WTC11 (cell line): ENCODE measurements around the gene PAN2. TPM values are rescaled to one million over a fixed set of nuclear protein-coding genes. Genes with fewer than 3 reads are reported as not detected.

Experiments
- ATF1 ChIP-seq: sonication (generic); formaldehyde crosslinking; IDR thresholded peaks from 2 replicates; pipeline ENCODE4 v1.8.1; 2023; ENCODE audit warnings: mild to moderate bottlenecking, moderate library complexity, missing genetic modification reagents
- ETV6 ChIP-seq: sonication (generic); formaldehyde crosslinking; IDR thresholded peaks from 2 replicates; pipeline ENCODE4 v1.8.1; 2022; ENCODE audit warnings: mild to moderate bottlenecking, missing genetic modification reagents
- JUN ChIP-seq: sonication (generic); formaldehyde crosslinking; IDR thresholded peaks from 2 replicates; pipeline ENCODE4 v1.8.0; 2023; ENCODE audit warnings: mild to moderate bottlenecking, missing genetic modification reagents
- MYBL2 ChIP-seq: sonication (generic); formaldehyde crosslinking; IDR thresholded peaks from 2 replicates; pipeline ENCODE4 v1.8.1; 2023; ENCODE audit warnings: mild to moderate bottlenecking, moderate library complexity, missing genetic modification reagents
- NR2C2 ChIP-seq: sonication (generic); formaldehyde crosslinking; IDR thresholded peaks from 2 replicates; pipeline ENCODE4 v1.8.0; 2022; ENCODE audit warnings: mild to moderate bottlenecking, missing genetic modification reagents
- OVOL2 ChIP-seq: fragments of 250-450 bp; sonication (Bioruptor Pico); IDR thresholded peaks from 2 replicates; pipeline ENCODE4 v1.9.0; 2021; ENCODE audit warnings: mild to moderate bottlenecking, borderline replicate concordance
- SMAD3 ChIP-seq: sonication (generic); formaldehyde crosslinking; IDR thresholded peaks from 2 replicates; pipeline ENCODE4 v1.8.0; 2022; ENCODE audit warnings: missing genetic modification reagents, mild to moderate bottlenecking, borderline replicate concordance
- TEAD1 ChIP-seq: sonication (generic); formaldehyde crosslinking; IDR thresholded peaks from 2 replicates; pipeline ENCODE4 v1.8.0; 2022; ENCODE audit warnings: mild to moderate bottlenecking, missing genetic modification reagents
- ZNF263 ChIP-seq: sonication (generic); formaldehyde crosslinking; IDR thresholded peaks from 2 replicates; pipeline ENCODE4 v1.8.1; 2022; ENCODE audit warnings: low read depth, mild to moderate bottlenecking, moderate library complexity, missing genetic modification reagents
- ZNF317 ChIP-seq: sonication (generic); formaldehyde crosslinking; IDR thresholded peaks from 2 replicates; pipeline ENCODE4 v1.8.1; 2023; ENCODE audit warnings: low read depth, mild to moderate bottlenecking, moderate library complexity, missing genetic modification reagents, borderline replicate concordance
- ZNF396 ChIP-seq: fragments of 250-450 bp; sonication (Bioruptor Pico); IDR thresholded peaks from 2 replicates; pipeline ENCODE4 v1.8.0; 2021; ENCODE audit warnings: mild to moderate bottlenecking, moderate library complexity, borderline replicate concordance
- total RNA-seq: library from RNA; stranded (reverse); gene quantifications from 3 replicates; pipeline ENCODE4 v1.2.3, GENCODE V29; 2021
- TF ChIP-seq, protein P1 (sequence below): sonication (generic); formaldehyde crosslinking; conservative IDR thresholded peaks from 2 replicates; pipeline ENCODE4 v1.8.1; 2023; ENCODE audit warnings: mild to moderate bottlenecking, low read depth, missing genetic modification reagents, moderate library complexity
- TF ChIP-seq, protein P2 (sequence below): sonication (generic); formaldehyde crosslinking; IDR thresholded peaks from 2 replicates; pipeline ENCODE4 v1.8.1; 2022; ENCODE audit warnings: low read depth, missing genetic modification reagents, borderline replicate concordance
- TF ChIP-seq, protein P3 (sequence below): sonication (generic); formaldehyde crosslinking; IDR thresholded peaks from 2 replicates; pipeline ENCODE4 v1.8.0; 2022; ENCODE audit warnings: missing genetic modification reagents
- TF ChIP-seq, protein P4 (sequence below): sonication (generic); formaldehyde crosslinking; IDR thresholded peaks from 2 replicates; pipeline ENCODE4 v1.8.1; 2022; ENCODE audit warnings: mild to moderate bottlenecking, moderate library complexity, missing genetic modification reagents
- TF ChIP-seq, protein P5 (sequence below): fragments of 250-450 bp; sonication (Bioruptor Pico); IDR thresholded peaks from 2 replicates; pipeline ENCODE4 v1.9.0; 2021; ENCODE audit warnings: mild to moderate bottlenecking
- TF ChIP-seq, protein P6 (sequence below): fragments of 250-450 bp; sonication (Bioruptor Pico); IDR thresholded peaks from 2 replicates; pipeline ENCODE4 v1.9.0; 2021; ENCODE audit warnings: moderate library complexity, mild to moderate bottlenecking, inconsistent platforms, borderline replicate concordance
- TF ChIP-seq, protein P7 (sequence below): fragments of 250-450 bp; sonication (Bioruptor Pico); IDR thresholded peaks from 2 replicates; pipeline ENCODE4 v1.8.0; 2021; ENCODE audit warnings: mild to moderate bottlenecking
- TF ChIP-seq, protein P8 (sequence below): sonication (generic); formaldehyde crosslinking; IDR thresholded peaks from 2 replicates; pipeline ENCODE4 v1.8.1; 2023; ENCODE audit warnings: mild to moderate bottlenecking, missing genetic modification reagents

PAN2 gene
- total RNA-seq, 1 experiment from 2014 or later = 46.7 TPM

DNA sequence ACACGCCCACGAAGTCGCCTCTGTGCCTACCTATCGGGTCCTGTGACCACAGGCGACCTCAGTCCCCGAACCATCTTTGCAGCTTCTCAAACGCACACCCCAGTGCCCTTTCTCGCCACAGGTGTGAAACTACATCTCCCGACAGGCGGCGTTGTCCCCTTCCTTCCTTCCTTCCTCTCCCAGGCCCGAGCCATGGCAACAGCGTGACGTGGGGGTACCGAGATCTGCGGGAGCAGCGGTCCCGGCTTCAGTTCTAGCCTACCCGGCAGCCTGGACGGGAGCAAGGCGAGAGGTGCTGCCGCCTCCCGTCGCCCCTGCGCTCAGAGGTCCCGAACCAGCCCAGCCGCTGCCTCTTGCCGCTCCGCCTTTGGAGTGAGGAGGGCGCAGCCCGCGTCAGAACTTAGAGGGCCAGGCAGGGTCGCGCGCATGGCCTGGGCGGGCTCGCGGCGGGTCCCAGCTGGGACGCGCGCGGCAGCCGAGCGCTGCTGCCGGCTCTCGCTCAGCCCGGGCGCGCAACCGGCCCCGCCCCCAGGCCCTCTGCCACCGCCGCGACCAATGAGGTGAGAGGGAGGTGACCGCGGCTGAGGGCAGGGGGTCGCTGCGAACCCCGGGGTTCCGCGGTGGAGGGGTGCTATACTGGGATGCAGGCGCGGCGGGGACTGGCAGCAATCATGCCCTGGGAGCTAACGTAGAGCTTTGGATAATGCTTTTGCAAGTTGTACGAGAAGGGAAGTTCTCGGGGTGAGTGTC is 66.9 kb downstream of the PAN2 start, which contains the start of gene COQ10A (continued):
- TF ChIP-seq, protein P1, sequence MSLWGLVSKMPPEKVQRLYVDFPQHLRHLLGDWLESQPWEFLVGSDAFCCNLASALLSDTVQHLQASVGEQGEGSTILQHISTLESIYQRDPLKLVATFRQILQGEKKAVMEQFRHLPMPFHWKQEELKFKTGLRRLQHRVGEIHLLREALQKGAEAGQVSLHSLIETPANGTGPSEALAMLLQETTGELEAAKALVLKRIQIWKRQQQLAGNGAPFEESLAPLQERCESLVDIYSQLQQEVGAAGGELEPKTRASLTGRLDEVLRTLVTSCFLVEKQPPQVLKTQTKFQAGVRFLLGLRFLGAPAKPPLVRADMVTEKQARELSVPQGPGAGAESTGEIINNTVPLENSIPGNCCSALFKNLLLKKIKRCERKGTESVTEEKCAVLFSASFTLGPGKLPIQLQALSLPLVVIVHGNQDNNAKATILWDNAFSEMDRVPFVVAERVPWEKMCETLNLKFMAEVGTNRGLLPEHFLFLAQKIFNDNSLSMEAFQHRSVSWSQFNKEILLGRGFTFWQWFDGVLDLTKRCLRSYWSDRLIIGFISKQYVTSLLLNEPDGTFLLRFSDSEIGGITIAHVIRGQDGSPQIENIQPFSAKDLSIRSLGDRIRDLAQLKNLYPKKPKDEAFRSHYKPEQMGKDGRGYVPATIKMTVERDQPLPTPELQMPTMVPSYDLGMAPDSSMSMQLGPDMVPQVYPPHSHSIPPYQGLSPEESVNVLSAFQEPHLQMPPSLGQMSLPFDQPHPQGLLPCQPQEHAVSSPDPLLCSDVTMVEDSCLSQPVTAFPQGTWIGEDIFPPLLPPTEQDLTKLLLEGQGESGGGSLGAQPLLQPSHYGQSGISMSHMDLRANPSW (CRISPR knock-in tag) = no peak
- TF ChIP-seq, protein P2, sequence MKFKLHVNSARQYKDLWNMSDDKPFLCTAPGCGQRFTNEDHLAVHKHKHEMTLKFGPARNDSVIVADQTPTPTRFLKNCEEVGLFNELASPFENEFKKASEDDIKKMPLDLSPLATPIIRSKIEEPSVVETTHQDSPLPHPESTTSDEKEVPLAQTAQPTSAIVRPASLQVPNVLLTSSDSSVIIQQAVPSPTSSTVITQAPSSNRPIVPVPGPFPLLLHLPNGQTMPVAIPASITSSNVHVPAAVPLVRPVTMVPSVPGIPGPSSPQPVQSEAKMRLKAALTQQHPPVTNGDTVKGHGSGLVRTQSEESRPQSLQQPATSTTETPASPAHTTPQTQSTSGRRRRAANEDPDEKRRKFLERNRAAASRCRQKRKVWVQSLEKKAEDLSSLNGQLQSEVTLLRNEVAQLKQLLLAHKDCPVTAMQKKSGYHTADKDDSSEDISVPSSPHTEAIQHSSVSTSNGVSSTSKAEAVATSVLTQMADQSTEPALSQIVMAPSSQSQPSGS (CRISPR knock-in tag) = no peak
- TF ChIP-seq ZNF317 (CRISPR knock-in tag) (no peak), OVOL2 (CRISPR knock-in tag) (no peak), ETV6 (CRISPR knock-in tag) (peak; percentile 95), ZNF396 (CRISPR knock-in tag) (no peak), TEAD1 (peak; percentile 63), ATF1 (CRISPR knock-in tag) (no peak), JUN (CRISPR knock-in tag) (no peak), SMAD3 (peak; percentile 88; the same call in 1 of the 2 replicates), MYBL2 (CRISPR knock-in tag) (peak; percentile 6; the same call in 1 of the 2 replicates), ZNF263 (CRISPR knock-in tag) (no peak), NR2C2 (CRISPR knock-in tag) (no peak)
- TF ChIP-seq, protein P3, sequence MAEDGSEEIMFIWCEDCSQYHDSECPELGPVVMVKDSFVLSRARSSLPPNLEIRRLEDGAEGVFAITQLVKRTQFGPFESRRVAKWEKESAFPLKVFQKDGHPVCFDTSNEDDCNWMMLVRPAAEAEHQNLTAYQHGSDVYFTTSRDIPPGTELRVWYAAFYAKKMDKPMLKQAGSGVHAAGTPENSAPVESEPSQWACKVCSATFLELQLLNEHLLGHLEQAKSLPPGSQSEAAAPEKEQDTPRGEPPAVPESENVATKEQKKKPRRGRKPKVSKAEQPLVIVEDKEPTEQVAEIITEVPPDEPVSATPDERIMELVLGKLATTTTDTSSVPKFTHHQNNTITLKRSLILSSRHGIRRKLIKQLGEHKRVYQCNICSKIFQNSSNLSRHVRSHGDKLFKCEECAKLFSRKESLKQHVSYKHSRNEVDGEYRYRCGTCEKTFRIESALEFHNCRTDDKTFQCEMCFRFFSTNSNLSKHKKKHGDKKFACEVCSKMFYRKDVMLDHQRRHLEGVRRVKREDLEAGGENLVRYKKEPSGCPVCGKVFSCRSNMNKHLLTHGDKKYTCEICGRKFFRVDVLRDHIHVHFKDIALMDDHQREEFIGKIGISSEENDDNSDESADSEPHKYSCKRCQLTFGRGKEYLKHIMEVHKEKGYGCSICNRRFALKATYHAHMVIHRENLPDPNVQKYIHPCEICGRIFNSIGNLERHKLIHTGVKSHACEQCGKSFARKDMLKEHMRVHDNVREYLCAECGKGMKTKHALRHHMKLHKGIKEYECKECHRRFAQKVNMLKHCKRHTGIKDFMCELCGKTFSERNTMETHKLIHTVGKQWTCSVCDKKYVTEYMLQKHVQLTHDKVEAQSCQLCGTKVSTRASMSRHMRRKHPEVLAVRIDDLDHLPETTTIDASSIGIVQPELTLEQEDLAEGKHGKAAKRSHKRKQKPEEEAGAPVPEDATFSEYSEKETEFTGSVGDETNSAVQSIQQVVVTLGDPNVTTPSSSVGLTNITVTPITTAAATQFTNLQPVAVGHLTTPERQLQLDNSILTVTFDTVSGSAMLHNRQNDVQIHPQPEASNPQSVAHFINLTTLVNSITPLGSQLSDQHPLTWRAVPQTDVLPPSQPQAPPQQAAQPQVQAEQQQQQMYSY (CRISPR knock-in tag) = no peak
- TF ChIP-seq, protein P4, sequence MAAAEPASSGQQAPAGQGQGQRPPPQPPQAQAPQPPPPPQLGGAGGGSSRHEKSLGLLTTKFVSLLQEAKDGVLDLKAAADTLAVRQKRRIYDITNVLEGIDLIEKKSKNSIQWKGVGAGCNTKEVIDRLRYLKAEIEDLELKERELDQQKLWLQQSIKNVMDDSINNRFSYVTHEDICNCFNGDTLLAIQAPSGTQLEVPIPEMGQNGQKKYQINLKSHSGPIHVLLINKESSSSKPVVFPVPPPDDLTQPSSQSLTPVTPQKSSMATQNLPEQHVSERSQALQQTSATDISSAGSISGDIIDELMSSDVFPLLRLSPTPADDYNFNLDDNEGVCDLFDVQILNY (CRISPR knock-in tag) = peak; percentile 86
- TF ChIP-seq, protein P5, sequence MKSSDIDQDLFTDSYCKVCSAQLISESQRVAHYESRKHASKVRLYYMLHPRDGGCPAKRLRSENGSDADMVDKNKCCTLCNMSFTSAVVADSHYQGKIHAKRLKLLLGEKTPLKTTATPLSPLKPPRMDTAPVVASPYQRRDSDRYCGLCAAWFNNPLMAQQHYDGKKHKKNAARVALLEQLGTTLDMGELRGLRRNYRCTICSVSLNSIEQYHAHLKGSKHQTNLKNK (CRISPR knock-in tag) = no peak
- TF ChIP-seq, protein P6, sequence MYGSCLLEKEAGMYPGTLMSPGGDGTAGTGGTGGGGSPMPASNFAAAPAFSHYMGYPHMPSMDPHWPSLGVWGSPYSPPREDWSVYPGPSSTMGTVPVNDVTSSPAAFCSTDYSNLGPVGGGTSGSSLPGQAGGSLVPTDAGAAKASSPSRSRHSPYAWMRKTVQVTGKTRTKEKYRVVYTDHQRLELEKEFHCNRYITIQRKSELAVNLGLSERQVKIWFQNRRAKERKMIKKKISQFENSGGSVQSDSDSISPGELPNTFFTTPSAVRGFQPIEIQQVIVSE (CRISPR knock-in tag) = no peak
- TF ChIP-seq, protein P7, sequence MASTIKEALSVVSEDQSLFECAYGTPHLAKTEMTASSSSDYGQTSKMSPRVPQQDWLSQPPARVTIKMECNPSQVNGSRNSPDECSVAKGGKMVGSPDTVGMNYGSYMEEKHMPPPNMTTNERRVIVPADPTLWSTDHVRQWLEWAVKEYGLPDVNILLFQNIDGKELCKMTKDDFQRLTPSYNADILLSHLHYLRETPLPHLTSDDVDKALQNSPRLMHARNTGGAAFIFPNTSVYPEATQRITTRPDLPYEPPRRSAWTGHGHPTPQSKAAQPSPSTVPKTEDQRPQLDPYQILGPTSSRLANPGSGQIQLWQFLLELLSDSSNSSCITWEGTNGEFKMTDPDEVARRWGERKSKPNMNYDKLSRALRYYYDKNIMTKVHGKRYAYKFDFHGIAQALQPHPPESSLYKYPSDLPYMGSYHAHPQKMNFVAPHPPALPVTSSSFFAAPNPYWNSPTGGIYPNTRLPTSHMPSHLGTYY (CRISPR knock-in tag) = no peak
- TF ChIP-seq, protein P8, sequence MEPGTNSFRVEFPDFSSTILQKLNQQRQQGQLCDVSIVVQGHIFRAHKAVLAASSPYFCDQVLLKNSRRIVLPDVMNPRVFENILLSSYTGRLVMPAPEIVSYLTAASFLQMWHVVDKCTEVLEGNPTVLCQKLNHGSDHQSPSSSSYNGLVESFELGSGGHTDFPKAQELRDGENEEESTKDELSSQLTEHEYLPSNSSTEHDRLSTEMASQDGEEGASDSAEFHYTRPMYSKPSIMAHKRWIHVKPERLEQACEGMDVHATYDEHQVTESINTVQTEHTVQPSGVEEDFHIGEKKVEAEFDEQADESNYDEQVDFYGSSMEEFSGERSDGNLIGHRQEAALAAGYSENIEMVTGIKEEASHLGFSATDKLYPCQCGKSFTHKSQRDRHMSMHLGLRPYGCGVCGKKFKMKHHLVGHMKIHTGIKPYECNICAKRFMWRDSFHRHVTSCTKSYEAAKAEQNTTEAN (CRISPR knock-in tag) = no peak
